HL-60 (cell line): ENCODE results near the gene HAUS2.

Experiments
- DNase-seq, 2 experiments: peaks; one replicate each; pipeline ENCODE4 v3.0.0-alpha.2; 2010 to 2020; ENCODE audit warnings: low read depth in 1 of 2, low spot score in 1 of 2
- H3K27ac ChIP-seq: fragments of 250-450 bp; sonication (Bioruptor Pico); replicated peaks from 2 replicates; pipeline ENCODE4 v1.5.1; 2020; ENCODE audit warnings: mild to moderate bottlenecking, moderate library complexity
- H3K27me3 ChIP-seq: fragments of 250-450 bp; sonication (Bioruptor Pico); 2 replicates; pipeline ENCODE4 v1.5.1; 2021; ENCODE audit warnings: mild to moderate bottlenecking, moderate library complexity; ENCODE audit not compliant: insufficient read depth, poor library complexity, severe bottlenecking
- H3K4me3 ChIP-seq: replicated peaks from 2 replicates; pipeline ENCODE4 v1.5.1; 2011; ENCODE audit warnings: mild to moderate bottlenecking, control low read depth, low read length; ENCODE audit not compliant: insufficient read depth
- CTCF ChIP-seq: IDR thresholded peaks from one replicate; pipeline ENCODE4 v1.5.1; 2011; ENCODE audit warnings: low read length, control low read depth, inconsistent platforms; ENCODE audit not compliant: insufficient read depth
- GABPA ChIP-seq: IDR thresholded peaks from 2 replicates; pipeline ENCODE4 v1.6.1; 2012; ENCODE audit warnings: low read depth
- POLR2AphosphoS5 ChIP-seq: IDR thresholded peaks from 2 replicates; pipeline ENCODE4 v1.6.1; 2012; ENCODE audit warnings: low read depth
- REST ChIP-seq: IDR thresholded peaks from 2 replicates; pipeline ENCODE4 v1.6.1; 2012; ENCODE audit warnings: low read depth; ENCODE audit not compliant: insufficient replicate concordance
- SPI1 ChIP-seq: IDR thresholded peaks from 2 replicates; pipeline ENCODE4 v1.6.1; 2012; ENCODE audit warnings: low read depth, mild to moderate bottlenecking, borderline replicate concordance

Gene HAUS2

DNA sequence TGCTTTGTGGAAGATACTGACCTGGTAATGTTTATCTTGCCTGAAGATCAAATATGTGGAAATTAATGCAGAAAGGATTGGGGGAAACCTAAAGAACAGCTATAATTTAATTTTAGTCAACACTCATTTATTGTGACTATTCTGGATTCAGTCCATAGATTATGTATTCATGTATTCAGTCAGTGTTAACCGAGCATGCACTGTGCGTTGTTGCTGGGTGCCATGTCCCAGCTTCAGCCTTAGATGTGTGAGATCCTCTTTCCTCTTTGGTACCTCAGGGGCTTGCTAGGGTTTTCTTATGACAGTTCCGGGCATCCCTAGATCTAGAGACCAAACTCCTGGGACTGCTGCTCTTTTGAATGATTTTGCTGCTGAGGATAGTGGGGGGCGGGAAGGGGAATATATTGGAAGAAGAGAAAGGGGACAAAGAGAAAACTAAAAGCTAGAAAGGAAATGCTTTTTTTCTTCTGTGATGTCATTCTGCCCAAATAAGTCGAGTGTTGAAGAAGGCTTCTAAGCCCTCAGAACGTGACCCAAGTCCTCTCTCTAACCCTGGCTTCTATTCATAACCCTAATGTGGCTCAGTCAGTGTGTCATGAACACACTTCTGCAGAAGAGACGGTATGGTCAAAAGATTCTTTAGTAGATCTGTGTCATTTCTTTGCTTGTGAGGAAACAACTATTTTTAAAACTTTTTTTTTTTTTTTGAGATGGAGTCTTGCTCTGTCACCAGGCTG lies 60.3 kb downstream of the HAUS2 start:
- DNase-seq, result no peak
- Histone ChIP-seq H3K27ac (no peak overlapping the region), H3K27me3 (no peaks in the 10 kb centered on the region), H3K4me3 (no peak overlapping the region)
- TF ChIP-seq POLR2AphosphoS5 (no peak), CTCF (no peak)

- H3K4me3 ChIP-seq, result no peak overlapping the region
- no peak for DNase-seq
- TF ChIP-seq POLR2AphosphoS5, result no peak
- no peak for TF ChIP-seq GABPA
- no peak for TF ChIP-seq SPI1
- TF ChIP-seq CTCF, result no peak
- TF ChIP-seq REST, result no peak
- H3K27ac ChIP-seq, result no peak overlapping the region
- no peaks in the 10 kb centered on the region for H3K27me3 ChIP-seq
Measured at GRCh38 chr15:42611532-42611931, 62.9 kb downstream of the HAUS2 start.

- Histone ChIP-seq H3K27me3 (no peaks in the 10 kb centered on the region), H3K4me3 (no peak overlapping the region), H3K27ac (no peak overlapping the region)
- TF ChIP-seq GABPA (no peak), SPI1 (no peak), REST (no peak), CTCF (no peak), POLR2AphosphoS5 (no peak)
- no peak for DNase-seq
Measured at GRCh38 chr15:42612367-42612912, 63.8 kb downstream of the HAUS2 start.

- no peaks in the 10 kb centered on the region for H3K27me3 ChIP-seq
- TF ChIP-seq CTCF (no peak), POLR2AphosphoS5 (no peak), GABPA (no peak), SPI1 (no peak), REST (no peak)
- H3K4me3 ChIP-seq, result no peak overlapping the region
- H3K27ac ChIP-seq, result no peak overlapping the region
- no peak for DNase-seq
Measured at GRCh38 chr15:42616107-42616506, 67.5 kb downstream of the HAUS2 start.
